Mucosa of stomach (tissue), 1 donor: ENCODE measurements around the gene TUT7.

Source experiments
- H3K27me3 ChIP-seq: one replicate; pipeline ENCODE4 v1.7.0; 2013; ENCODE audit warnings: mild to moderate bottlenecking, low read length; ENCODE audit not compliant: control insufficient read depth, insufficient read depth
- H3K36me3 ChIP-seq: one replicate; pipeline ENCODE4 v1.7.0; 2013; ENCODE audit warnings: low read length; ENCODE audit not compliant: control insufficient read depth, insufficient read depth
- H3K4me1 ChIP-seq: one replicate; pipeline ENCODE4 v1.7.0; 2013; ENCODE audit warnings: mild to moderate bottlenecking, low read length; ENCODE audit not compliant: control insufficient read depth, insufficient read depth
- H3K4me3 ChIP-seq: one replicate; pipeline ENCODE4 v1.7.0; 2013; ENCODE audit warnings: low read length
- H3K9ac ChIP-seq: one replicate; pipeline ENCODE4 v1.7.0; 2013; ENCODE audit warnings: mild to moderate bottlenecking, low read length, moderate library complexity
- H3K9me3 ChIP-seq: one replicate; pipeline ENCODE4 v1.7.0; 2013; ENCODE audit warnings: mild to moderate bottlenecking, low read length, moderate library complexity; ENCODE audit not compliant: control insufficient read depth
- donor health status: Pancreatic carcinoma.

The TUT7 gene

GRCh38 chr9:86242071-86242470 lies 112.1 kb downstream of the TUT7 start:
- Histone ChIP-seq H3K27me3 (no peaks in the 10 kb centered on the region), H3K4me1 (no peaks in the 10 kb centered on the region), H3K9ac (no peak overlapping the region), H3K9me3 (no peaks in the 10 kb centered on the region), H3K4me3 (no peak overlapping the region), H3K36me3 (no peaks in the 10 kb centered on the region)

GRCh38 chr9:86241216-86241615 lies 113.0 kb downstream of the TUT7 start:
- H3K9ac ChIP-seq: no peak overlapping the region
- H3K36me3 ChIP-seq: no peaks in the 10 kb centered on the region
- H3K4me3 ChIP-seq: no peak overlapping the region
- H3K4me1 ChIP-seq: no peaks in the 10 kb centered on the region
- H3K9me3 ChIP-seq: no peaks in the 10 kb centered on the region
- H3K27me3 ChIP-seq: no peaks in the 10 kb centered on the region

GRCh38 chr9:86238861-86239770 lies 115.1 kb downstream of the TUT7 start:
- no peak overlapping the region for H3K9ac ChIP-seq
- H3K4me3 ChIP-seq: no peak overlapping the region
- H3K4me1 ChIP-seq: no peaks in the 10 kb centered on the region
- no peaks in the 10 kb centered on the region for H3K9me3 ChIP-seq
- no peaks in the 10 kb centered on the region for H3K36me3 ChIP-seq
- H3K27me3 ChIP-seq: no peaks in the 10 kb centered on the region
